Endometrial microvascular endothelial cells (primary cell): ENCODE measurements around the gene PSMG4. TPM values are rescaled to one million over a fixed set of nuclear protein-coding genes. Genes with fewer than 3 reads are reported as not detected.
"Not testable (repeated sequence)": the region's sequence is repeated elsewhere in the genome, so short reads cannot be mapped to it uniquely, and the experiment has no call there.

Experiments
- in situ Hi-C: cut with HindIII; loops from 2 replicates; pipeline ENCODE4 v1.10.0; 2017; ENCODE audit warnings: low sequenced_read_pairs, low pct_unique_long_range_greater_than_20kb; ENCODE audit errors: inconsistent ontology term
- total RNA-seq: library from RNA; depleted of rRNA; stranded (reverse); fragments of >200 nt; gene quantifications from one replicate; pipeline ENCODE4 v1.2.3, GENCODE V29; 2015; ENCODE audit errors: inconsistent ontology term

PSMG4 gene
- total RNA-seq, 1 donor from 2014 or later = 36.6 TPM

DNA sequence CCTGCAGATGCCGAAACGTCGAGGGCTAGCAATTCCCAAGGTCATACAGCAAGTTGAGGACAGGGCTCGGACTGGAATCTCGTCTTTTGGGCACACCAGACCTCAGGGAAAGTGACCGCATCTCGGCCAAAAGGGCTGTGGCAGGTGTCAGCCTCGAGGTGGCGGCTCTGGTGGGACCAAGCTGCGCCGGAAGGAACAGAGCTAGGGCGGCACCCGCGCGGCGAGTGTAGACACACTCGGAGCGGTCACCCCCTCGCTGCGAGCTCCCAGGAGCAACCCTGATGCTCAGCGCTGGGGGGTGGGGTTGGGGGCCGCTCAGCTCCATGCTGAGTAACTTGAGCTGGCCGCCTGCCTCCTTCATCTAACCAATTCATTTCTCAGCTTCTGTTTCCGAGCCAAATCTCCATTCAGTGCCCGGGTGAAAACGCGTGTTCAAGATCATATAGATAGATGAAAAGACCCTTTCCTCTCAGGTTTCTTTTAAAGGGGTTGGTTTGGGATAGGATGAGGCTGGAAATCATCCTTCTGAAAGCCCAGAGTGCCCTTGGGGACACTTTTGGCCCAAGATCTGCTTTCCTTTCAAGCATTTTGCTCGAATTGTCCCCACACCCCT lies 29.1 kb upstream of the PSMG4 start:
- in situ Hi-C loops = no loop called here

DNA sequence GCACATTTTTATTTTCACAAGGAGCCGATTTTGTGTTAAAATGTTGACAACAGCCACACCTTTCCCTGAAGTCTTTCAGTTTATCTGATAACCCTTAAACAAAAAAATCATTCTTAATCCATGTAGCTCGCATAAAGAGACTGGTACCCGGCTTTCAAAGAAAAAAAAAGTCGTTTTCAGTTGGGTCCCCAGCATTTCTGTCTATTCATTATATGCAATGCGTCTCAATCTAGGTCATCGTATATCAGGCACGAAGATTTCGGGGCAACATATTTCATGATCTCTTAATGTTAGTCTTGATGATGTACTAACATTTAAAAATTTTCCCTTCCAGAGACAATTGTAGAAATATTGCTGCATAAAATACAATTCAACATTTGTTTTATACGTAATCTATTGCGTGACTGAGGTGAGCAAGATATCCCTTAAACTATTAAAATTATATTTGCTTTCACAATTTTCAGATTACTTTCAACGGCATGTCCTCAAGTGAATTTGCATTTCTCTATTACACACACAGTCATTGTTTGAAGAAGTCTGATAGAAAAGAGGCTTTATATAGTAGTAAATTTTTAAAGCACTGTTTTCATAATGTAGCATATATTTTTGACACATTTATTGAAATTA lies 28.4 kb upstream of the PSMG4 start:
- in situ Hi-C loops = no loop called here

DNA sequence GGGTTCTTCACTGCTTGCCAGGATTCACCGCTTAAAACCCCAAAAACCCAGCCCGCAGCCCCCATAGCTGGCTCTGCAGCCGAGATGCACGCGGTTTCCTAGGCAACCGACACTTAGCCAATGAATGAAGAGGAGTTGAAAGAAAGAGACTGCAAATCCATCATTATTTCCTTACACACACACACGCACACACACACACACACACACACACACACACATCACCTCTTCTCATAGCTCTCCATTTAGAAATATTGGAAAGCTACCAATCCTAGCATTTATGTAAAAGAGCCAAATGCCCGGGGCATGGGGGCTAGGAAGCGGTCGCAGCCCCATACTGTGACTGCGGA lies 27.9 kb upstream of the PSMG4 start:
- in situ Hi-C loops = no loop called here

DNA sequence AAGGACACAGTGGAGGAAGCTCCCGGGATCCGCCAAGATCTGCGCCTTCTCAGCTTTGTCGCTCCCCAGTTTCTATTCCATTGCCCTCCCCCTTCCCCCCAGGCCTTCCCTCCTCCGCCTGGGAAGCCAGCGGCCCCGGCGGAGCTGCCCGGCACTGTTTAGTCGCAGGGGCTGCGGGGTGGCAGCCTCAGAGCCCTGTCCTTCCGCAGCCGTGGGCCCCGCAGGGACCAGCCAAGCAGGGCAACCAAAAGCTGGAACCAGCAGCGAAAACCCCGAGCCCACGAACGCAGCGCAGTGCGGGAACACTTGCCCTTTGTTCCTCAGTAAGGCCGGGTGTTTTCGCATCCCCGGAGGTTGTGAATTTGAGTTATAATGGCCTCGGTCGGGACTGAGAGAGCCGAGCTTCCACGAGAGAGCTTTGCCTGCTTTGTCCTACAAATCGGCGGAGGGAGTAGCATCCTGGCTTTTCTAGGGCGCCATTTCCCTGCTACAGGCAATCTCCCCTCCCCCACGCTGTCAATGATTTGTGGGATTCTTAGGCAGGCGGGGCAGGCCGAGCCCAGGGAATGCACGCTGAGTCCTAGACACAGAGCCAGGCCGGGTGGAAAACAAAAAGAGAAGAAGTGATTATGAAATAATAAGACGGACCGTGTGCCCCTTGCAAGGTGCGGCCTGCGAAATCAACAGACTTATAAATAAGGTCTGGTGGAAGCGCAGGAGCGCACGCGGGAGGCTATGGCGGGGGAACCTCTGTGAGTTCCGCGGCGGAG lies 27.3 kb upstream of the PSMG4 start:
- in situ Hi-C loops = no loop called here

DNA sequence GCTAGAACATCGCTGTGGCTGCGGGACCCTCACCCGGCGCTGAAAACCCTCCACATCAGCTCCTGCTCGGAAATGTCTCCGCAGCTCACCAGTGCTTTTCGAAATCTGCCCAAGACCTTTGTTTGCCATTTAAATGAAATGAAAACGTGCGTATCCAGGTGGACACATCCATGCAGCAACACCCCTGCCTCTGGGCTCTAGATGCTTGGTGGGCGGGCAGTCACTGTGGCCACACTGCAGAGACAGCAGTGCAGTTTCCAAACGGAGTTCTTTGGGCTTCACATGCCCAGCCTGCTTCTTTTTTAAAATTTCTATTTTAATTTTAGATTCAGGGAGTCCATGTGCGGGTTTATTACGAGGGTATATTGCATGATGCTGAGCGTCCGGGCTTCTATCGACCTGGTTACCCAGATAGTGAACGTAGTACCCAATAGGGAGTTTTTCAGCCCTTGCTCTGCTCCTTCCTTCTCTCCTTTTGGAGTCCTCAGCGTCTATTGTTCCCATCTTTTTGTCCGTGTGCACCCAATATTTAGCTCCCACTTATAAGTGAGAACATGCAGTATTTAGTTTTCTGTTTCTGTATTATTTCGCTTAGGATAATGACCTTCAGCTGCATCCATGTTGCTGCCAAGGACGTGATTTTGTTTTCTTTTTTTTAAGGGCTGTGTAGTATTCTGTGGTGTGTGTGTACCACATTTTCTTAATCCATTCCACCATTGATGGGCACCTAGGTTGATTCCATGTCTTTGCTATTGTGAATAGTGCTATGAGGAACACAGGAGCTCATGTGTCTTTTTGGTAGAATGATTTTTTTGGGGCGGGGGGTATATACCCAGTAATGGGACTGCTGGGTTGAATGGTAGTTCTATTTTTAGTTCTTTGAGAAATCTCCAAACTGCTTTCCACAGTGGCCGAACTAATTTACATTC lies 26.5 kb upstream of the PSMG4 start:
- in situ Hi-C loops = no loop called here

DNA sequence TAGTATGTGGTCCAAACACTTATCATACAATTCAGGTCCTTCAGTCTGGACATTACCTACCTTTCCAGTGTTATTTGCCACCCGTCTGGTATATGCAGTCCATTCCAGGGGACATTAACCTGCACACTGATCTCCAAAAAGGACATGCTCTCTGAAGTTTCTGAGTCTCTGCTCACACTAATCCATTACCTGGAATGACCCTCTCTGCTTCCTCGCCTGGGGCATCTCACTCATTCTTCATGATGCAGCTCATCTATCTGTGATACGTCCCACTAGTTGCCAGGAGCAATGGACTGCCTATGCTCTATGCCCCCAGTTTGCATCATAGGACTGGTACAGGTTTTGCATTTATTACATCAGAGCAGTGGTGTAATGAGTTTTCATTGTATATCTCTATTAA lies 25.4 kb upstream of the PSMG4 start:
- in situ Hi-C loops = no loop called here

DNA sequence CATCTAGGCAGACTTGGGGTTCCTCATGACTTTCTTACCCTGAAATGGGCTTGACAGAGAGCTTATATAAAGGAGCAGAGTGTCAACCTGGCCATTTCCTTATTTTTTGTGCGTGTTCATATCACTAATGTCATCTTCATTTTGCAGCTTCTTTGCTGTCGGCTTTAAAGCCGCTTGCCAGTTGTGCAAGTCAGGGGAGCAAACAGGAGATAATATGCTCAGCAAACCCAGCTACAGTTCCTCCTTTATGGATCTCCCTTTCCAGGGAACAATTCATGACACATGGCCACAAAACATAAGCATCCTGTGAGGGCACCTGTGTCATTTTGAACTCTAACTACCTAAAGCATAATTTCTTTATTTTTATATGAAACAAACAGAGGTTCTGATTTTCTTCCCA lies 24.8 kb upstream of the PSMG4 start:
- in situ Hi-C loops = no loop called here

DNA sequence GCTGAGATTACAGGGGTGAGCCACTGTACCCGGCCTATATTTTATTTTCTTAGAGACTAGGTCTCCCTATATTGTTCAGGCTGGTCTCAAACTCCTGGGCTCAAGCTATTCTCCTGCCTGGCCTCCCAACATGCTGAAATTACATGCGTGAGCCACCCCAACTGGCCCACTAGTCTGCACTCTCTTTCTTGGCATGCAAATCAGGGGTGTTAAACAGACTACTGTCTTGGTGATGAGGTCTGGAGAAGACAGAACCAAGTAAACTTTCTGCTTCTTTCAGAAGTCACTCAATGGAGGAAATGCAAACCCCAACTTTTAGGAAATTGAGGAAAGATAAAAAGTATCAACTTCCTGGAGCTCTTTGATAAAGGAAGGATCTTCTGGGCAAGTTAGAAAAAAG lies 23.3 kb upstream of the PSMG4 start:
- in situ Hi-C loops = no loop called here

DNA sequence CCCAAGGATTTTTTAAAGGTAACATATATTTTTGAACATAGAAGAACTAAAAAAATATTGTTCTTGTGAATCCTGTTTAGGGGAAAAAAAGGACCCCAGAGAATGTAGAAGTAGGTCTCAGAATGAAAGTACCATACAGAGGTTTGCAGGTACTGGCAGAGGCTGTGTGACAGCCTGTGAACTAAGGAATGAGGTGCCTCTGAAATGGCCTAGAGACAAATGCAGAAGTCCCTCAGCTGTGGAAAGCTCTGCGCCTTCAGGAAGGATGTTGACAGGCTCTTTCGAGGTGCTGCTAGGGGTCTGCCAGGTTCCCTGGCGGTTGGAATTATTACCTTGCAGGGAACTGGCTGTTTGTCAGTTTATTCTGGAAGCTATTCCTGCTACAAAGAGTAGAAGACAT lies 22.7 kb upstream of the PSMG4 start:
- in situ Hi-C loops = no loop called here

DNA sequence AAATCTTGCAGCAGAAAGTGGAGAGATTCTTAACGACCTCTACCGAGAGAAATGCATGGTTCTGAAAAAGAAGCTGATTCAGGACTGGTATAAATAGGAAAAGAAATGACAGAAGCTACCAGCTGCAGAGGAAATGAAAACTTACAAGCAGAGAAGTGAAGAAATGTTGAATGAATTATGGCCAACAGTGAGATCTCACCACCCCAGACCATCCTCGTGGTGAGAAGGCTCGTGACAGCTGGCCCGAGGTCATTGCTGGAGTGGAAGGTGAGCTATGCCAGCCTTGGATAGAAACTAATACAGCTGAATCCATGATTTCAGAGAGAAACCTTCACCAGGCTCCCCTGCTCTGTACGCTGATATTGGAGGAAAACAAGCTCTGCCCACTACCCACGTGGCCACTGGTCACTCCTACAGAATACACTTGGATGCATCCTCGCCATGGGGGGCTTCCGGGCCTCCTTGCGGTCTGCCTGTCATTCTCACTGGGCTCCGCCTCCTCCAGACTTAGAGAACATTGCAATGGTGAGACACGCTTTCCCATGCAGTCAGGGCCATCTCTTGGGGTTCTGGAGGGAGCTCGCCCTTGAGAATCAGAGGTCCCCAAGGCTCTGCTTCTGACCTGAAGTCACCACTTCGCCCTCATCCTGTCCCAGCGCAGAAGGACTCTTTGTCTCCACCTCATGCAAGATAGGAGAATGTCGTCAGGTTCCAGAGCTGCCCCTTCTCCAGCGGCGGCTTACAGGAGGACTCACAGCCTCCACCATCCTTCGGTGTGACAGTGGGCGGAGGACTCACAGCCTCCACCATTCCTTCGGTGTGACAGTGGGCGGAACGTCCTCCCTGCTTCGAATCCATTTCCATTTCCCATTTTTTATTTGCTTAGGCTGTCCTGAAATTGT lies 20.7 kb upstream of the PSMG4 start:
- in situ Hi-C loops = no loop called here

DNA sequence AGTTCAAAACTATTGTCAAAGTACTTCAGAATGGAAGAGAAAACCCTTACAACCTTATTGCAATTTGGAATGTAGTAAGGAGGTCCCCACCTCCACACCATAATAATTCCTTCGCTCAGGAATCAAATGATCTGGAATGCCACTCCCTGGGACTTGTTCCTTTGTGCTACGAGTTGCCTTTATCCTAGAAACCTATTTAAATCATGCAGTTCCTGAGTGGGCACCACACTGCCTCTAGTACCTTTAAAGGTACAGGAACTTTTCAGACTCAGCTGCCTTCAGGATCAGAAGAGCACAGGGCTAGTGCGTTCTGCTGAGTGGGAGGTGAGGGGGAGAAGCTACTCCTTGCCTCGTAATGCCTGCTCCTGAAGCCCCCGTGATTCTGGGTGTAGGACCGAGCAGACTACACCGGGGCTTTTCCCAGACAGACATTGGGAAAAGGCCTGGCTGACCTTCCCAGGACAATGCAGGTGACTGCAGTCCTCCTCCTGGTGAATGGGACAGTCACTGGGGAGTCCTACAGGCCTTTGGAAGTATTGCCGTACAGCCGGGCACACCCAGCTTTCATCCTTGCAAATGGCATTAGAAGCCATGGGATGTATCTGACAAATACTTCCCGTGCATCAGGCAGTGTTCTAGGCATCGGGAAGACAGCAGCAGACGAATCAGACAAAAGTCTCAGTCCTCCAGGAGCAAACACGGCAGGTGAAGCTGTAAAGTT lies 19.5 kb upstream of the PSMG4 start:
- in situ Hi-C loops = no loop called here

DNA sequence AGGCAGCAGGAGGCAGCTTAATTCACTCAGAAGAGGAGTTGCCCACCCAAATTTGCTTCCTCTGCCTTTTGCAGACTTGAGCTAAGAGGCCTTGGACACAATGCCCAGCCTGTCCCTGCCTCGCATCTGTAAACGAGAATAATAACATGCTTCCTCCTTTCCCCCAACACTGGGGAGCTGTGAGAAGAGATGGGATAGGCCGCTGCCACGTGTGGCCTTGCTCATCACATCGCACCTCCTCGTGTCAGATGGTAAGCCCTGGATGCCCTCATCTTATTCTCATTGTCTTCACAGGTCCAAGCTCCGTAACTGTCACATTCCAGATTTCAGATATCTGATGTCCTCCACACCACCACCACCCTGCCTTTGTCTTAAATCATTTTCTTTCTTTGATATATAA lies 18.2 kb upstream of the PSMG4 start:
- in situ Hi-C loops = no loop called here

DNA sequence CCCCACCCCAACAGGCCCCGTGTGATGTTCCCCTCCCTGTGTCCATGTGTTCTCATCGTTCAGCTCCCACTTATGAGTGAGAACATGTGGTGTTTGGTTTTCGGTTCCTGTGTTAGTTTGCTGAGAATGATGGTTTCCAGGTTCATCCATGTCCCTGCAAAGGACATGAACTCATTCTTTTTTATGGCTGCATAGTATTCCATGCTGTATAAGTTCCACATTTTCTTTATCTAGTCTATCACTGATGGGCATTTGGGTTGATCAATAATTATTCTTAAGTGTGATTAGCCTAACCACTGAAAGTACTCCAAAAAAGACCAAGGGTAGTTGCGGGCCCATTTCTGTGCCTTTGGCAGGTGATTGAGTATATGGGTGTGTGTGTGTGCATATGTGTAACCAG lies 17.0 kb upstream of the PSMG4 start:
- in situ Hi-C loops = not testable (repeated sequence)

DNA sequence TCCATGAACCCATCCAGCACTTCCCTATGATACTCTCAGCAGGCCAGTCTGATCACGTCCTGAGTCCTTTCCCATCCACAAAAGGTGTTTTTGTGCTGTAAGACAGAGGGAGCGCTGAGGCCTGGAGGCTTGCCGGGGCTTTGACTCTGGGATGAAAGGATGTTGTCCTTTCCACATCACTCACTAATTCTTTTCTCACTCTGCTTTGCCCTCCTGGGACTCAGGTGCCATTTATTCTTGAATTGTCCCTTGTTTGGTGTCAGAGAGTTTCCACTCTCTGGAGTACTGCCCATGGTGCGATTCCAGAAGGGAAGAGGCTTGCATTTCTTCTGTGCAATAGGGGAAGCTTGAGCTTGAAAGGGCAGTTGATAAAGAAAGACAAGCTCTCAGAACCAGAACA lies 16.0 kb upstream of the PSMG4 start:
- in situ Hi-C loops = no loop called here

DNA sequence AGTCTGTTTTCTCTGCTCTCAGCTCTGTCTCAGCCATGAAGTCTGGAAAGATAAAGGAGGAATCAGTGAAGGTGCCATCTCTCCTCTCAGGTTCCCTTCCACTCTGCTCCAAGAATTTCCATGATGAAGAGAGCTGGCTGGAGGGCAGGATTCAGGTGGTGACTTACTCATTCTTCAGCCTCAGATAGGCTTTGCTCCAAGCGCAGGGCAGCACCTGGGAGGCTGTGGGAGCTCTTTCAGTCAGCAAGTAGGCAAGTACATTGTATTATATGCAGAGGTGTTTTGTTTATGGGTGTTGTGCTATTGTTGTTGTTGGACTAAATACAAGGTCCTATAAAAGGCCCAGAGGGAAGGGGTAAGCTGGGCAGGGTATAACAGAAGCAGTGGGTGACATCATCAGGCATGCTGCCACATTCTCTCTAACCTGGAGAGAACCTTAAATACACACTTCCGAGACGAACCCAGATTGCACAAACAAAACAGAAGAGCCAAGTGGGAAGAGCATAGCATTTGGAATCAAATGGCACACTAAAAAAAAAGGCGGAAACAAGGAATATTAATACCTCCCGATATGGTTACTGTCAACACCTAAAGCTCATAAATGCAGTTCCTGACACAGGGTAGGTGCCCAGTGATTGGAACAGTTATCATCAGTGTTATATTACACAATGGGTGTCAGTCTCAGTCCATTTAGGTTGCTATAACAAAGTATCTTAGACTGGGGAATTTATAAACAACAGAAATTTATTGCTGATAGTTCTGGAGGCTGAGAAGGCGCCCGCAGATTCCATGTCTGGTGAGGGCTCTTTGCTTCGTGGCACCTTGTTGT lies 14.5 kb upstream of the PSMG4 start:
- in situ Hi-C loops = no loop called here

DNA sequence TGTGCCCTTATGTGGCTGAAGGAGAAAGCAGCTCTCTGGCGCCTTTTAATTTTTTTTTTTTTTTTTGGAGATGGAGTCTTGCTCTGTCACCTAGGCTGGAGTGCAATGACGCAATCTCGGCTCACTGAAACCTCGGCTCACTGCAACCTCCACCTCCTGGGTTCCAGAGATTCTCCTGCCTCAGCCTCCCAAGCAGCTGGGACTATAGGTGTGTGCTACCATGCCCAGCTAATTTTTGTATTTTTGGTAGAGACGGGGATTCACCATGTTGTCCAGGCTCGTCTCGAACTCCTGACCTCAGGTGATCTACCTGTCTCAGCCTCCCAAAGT lies 13.9 kb upstream of the PSMG4 start:
- in situ Hi-C loops = not testable (repeated sequence)

DNA sequence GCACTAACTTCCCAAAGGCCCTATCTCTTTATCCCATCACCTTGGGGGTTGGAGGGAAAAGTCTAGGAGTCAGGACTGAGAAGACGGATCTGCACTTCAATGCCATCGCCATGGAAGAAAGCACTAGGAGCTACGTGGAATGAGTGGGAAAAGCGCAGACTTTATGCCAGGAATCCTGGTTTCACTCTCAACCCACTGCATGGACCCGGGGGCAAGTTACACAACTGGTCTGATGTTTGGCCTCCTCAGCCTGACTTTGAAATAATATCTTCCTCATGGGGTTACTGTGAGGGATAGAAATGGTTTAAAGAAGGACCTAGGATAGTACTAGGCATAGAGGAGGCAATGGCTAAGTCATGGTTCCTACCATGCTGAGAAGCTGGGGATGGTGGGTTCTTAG lies 13.5 kb upstream of the PSMG4 start:
- in situ Hi-C loops = no loop called here
